ENCODE measurements around the gene EDAR. TPM values are rescaled to one million over a fixed set of nuclear protein-coding genes. Genes with fewer than 3 reads are reported as not detected.
A peak's percentile ranks its signal among the peaks of the same experiment; 100 is the strongest.

The EDAR gene
- total RNA-seq, 1 donor from 2014 or later, result not detected

GRCh38 chr2:109021895-109022300 is 32.9 kb upstream of the EDAR start:
- no peaks in the 10 kb centered on the region for H3K27me3 ChIP-seq
- H3K4me1 ChIP-seq, result no peaks in the 10 kb centered on the region
- intact Hi-C loops (cut with DNase I), result no loop called here
- no peak overlapping the region for H3K4me3 ChIP-seq
- H3K27ac ChIP-seq, result no peak overlapping the region
- no peaks in the 10 kb centered on the region for H3K9me3 ChIP-seq
- H3K36me3 ChIP-seq, result no peaks in the 10 kb centered on the region
- TF ChIP-seq, protein P1, sequence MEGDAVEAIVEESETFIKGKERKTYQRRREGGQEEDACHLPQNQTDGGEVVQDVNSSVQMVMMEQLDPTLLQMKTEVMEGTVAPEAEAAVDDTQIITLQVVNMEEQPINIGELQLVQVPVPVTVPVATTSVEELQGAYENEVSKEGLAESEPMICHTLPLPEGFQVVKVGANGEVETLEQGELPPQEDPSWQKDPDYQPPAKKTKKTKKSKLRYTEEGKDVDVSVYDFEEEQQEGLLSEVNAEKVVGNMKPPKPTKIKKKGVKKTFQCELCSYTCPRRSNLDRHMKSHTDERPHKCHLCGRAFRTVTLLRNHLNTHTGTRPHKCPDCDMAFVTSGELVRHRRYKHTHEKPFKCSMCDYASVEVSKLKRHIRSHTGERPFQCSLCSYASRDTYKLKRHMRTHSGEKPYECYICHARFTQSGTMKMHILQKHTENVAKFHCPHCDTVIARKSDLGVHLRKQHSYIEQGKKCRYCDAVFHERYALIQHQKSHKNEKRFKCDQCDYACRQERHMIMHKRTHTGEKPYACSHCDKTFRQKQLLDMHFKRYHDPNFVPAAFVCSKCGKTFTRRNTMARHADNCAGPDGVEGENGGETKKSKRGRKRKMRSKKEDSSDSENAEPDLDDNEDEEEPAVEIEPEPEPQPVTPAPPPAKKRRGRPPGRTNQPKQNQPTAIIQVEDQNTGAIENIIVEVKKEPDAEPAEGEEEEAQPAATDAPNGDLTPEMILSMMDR (IDR thresholded peaks at IDR 0.05), result no peak
- peak in 1 of 2 donors; percentile 54 for DNase-seq (ENCODE audit: low spot score in 2 of 2)

DNA sequence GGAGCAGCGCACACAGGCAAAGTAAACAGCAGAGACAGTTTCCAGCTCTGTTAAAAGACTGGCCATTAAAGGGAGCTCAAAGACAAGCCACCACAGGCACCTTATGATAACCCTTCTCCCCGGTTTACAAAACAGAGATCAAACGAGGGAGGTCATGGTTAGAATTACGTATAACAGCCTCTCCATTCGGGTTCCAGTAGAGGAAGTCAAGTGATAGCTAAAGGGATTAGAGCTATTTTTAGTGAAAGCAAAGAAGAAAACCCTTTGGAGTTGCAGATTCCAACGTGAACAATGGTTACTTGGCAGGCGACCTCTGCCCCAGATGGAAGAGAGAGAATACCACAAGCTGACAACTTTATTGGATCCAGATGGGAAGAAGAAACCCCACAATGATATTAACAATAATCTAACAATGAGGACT is 31.2 kb upstream of the EDAR start:
- no peaks in the 10 kb centered on the region for H3K4me1 ChIP-seq
- no peaks in the 10 kb centered on the region for H3K9me3 ChIP-seq
- intact Hi-C loops (cut with DNase I), result no loop called here
- TF ChIP-seq, protein P1 (IDR thresholded peaks at IDR 0.05), result no peak
- H3K27me3 ChIP-seq, result no peaks in the 10 kb centered on the region
- no peak overlapping the region for H3K27ac ChIP-seq
- DNase-seq (ENCODE audit: low spot score in 2 of 2), result peak in 1 of 2 donors; percentile 2
- H3K36me3 ChIP-seq, result no peaks in the 10 kb centered on the region
- no peak overlapping the region for H3K4me3 ChIP-seq

DNA sequence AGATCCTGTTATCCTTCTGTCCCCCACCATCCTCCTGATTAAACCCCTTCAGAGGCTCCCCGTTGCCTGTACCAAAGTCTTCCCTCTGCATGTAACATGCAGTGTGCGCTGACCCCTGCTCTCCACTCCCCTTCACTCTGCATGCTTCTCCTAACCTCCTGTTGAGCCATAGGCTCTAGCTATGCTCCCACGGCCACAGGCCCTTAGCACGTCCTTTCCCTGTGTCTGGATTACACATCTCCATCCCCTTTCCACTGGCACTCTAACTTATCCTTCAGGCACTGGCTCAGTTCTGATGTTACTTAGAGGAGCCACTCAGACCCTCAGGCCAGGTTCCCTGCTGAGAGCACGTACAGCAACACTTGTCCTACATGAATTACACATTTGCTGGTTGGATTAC is 29.4 kb upstream of the EDAR start:
- no peaks in the 10 kb centered on the region for H3K9me3 ChIP-seq
- no peak overlapping the region for H3K4me3 ChIP-seq
- H3K27ac ChIP-seq, result no peak overlapping the region
- no peaks in the 10 kb centered on the region for H3K36me3 ChIP-seq
- peak in 1 of 2 donors; percentile 13 for DNase-seq (ENCODE audit: low spot score in 2 of 2)
- no peaks in the 10 kb centered on the region for H3K4me1 ChIP-seq
- TF ChIP-seq, protein P1 (IDR thresholded peaks at IDR 0.05), result no peak
- intact Hi-C loops (cut with DNase I), result no loop called here
- H3K27me3 ChIP-seq, result no peaks in the 10 kb centered on the region

GRCh38 chr2:109017017-109017416 is 28.0 kb upstream of the EDAR start:
- TF ChIP-seq, protein P1 (IDR thresholded peaks at IDR 0.05), result no peak
- Histone ChIP-seq H3K27me3 (no peaks in the 10 kb centered on the region), H3K36me3 (no peaks in the 10 kb centered on the region), H3K9me3 (no peaks in the 10 kb centered on the region), H3K27ac (no peak overlapping the region), H3K4me1 (no peaks in the 10 kb centered on the region), H3K4me3 (no peak overlapping the region)
- intact Hi-C loops (cut with DNase I), result no loop called here
- DNase-seq (ENCODE audit: low spot score in 2 of 2), result peak in 1 of 2 donors; percentile 38

- DNase-seq (ENCODE audit: low spot score in 2 of 2), result no peak
- Histone ChIP-seq H3K4me1 (no peaks in the 10 kb centered on the region), H3K9me3 (no peaks in the 10 kb centered on the region), H3K27me3 (no peaks in the 10 kb centered on the region), H3K27ac (no peak overlapping the region), H3K36me3 (no peaks in the 10 kb centered on the region), H3K4me3 (no peak overlapping the region)
- TF ChIP-seq, protein P1 (IDR thresholded peaks at IDR 0.05), result no peak
- intact Hi-C loops (cut with DNase I), result no loop called here
Observed at GRCh38 chr2:109016376-109016775, 27.4 kb upstream of the EDAR start.

DNA sequence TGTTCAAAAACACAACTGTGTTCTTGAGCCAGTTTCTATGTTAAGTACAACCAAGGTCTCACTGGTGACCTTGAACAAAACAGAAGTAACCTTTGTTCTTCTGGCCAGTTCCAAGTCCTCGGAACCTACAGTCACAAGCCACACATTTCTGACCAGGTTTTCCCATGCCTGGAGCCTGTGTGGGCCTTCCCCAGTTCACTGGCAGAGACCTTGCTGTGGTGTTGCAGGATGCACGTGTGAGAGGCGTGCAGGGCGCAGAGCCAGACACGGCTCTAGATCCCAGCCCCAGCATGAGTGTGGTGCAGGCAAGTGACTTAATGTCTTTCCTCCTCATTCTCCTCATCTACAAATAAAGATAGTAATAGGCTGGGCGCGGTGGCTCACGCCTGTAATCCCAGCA is 25.5 kb upstream of the EDAR start:
- TF ChIP-seq, protein P1 (IDR thresholded peaks at IDR 0.05), result no peak
- Histone ChIP-seq H3K4me3 (no peak overlapping the region), H3K9me3 (no peaks in the 10 kb centered on the region), H3K36me3 (no peaks in the 10 kb centered on the region), H3K4me1 (no peaks in the 10 kb centered on the region), H3K27me3 (no peaks in the 10 kb centered on the region), H3K27ac (no peak overlapping the region)
- no peak for DNase-seq (ENCODE audit: low spot score in 2 of 2)
- intact Hi-C loops (cut with DNase I), result no loop called here
